TTC549 (cell line): ENCODE measurements around the gene C10orf90.
"Not testable (repeated sequence)": the region's sequence is repeated elsewhere in the genome, so short reads cannot be mapped to it uniquely, and the experiment has no call there.

Experiments used
- FAIRE-seq: peaks from 2 replicates; lab custom pipeline; 2012; peaks lifted over from hg19 to GRCh38; lab: Jason Lieb, UNC

C10orf90 gene

DNA sequence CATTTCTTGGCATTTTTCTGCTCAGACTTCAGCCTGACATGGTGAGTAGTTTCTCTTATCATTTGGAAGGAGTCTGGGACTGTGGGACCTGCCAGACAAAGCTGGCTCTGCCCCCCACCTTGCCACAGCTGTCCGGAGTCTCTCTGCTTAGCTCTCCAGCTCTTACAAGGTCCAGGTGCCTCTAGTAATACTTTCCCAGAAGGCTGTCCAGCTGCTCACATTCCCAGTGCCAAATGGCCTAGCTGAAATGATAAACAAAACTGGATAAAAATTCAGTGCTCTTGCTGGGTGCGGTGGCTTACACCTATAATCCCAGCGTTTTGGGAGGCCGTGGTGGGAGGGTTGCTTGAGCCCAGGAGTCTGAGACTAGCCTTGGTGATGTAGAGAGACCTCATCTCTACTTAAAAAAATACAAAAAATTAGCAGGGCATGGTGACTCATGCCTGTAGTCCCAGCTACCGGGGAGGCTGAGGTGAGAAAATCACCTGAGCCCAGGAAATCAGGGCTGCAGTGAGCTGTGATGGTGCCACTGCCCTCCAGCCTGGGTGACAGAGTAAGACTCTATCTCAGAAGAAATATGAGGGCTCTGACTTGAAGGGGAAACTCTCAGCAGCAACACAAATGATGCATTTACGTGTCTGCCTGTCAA lies 86.8 kb downstream of the C10orf90 start:
- no peak for FAIRE-seq

DNA sequence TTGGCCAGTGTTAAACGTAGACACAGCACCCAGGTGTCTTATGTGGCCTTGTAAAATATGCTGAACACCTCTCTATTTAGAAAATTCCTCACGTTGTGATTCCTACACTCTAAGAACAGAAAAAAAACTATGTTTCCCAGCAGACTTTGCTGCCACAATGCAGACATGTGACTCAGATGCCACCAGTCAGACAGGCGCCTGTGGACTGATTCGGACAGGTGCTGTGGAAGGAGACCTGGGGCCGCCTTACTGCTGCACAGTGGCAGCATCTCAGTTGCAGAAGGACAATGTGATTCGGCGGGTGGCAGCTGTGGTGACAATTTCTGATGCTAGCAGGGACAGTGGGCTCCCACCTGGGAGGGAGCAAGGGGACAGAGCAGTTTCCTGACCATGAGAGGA lies 88.8 kb downstream of the C10orf90 start:
- no peak for FAIRE-seq

DNA sequence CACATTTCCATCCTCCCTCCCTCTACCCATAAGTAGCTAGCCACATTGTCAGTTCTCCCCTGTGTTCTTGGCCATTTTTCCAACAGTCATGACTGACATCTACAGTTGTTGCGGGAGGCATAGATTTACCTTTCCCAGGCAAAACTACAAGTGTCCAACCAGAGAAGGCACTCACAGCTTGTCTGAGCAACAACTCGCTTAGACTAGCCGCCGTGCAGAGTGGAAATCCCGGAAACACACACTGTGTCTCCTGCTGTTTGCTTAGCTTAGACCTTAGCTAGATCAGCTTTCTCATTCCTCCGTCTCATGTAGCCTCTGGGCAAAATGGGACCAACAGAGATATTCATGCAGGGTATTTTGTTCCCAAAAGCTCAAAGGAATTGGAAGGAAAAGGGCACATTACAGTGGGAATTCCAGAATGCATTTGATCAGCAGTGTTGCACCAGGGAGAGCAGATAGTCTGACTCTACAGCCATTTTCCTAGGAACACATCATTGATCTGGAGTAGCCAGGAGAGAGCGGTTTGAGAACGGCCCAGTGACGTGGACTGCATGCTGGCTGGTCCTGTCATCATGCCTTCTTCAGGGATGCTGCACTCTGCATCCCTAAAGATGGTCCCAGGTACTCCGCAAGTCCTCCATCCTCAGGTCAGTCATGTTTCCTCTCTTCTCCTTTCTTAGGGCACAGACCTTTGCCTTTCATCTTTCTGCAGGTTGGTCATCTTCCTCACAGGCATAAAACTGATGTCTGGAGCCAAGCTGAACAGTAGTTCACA lies 89.4 kb downstream of the C10orf90 start:
- FAIRE-seq, result no peak

DNA sequence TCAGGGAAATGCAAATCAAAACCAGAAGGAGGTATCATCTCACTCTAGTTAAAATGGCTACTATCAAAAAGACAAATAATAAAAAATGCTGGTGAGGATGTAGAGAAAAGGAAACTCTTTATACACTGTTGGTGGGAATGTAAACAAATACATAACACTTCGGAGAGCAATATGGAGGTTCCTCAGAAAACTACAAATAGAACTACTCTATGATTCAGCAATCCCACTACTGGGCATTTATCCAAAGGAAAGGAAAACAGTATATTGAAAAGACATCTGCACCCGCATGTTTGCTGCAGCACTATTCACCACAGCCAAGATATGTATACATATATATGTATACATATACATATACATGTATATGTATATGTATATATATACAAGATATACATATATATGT lies 94.2 kb downstream of the C10orf90 start:
- no peak for FAIRE-seq

DNA sequence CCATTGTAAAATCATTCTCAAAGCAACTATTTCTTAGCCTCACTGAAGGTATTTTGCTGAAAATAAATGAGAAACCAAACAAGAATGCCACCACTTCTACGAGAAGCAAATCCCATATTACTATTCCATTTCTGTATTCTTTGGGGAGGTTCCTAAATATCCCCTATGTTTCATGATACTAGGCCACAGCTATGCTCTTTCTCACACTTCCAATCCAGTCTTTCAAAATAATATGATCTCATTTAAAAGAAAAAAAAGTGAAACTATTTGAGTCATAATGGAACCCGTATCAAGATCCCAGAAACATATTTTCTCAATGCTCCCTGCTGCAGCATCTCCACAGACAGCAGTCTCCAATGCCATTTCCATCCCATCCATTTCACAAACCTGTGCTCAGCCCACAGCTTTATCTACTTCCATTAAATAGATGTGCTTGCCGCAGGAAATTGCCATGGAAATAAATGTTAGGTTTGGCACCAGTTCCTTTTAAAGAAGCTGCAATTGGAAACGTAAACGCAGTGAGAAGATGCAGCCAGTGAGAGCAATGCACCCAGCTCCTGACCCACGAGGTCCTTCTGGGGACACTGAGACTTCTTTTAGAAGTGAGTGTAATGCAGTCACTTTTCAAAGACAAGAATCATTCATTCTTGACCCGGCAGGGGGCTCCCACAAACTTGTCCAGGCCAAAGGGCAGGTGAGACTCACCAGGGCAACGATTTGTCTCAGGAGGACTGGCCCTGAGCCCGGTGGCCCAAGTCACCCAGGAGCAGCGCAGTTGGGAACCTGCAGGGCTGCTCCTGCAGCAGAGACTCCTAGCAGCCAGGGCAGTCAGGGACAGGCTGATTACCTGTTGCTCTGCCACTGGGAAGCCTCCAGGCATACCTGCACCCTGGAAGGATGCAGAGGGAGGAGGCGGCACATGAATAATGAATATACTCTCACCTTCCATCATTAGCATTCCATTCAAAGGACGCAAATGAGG lies 99.6 kb downstream of the C10orf90 start:
- no peak for FAIRE-seq

DNA sequence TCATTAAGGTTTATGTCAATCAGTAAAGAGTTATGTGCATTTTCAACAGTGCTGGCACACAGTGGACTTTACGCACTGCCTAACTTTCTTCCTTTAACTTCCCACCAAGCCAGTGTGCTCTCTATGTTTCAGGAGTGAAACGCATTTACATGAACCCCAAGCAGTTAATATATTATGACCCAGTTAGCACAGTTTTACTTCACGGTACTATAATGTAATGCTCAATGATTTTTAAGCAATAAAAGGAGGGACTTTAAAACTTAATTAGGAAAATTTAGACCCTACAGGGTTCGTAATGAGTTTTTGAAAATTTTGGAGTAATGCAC lies 100.3 kb downstream of the C10orf90 start:
- FAIRE-seq, result no peak

DNA sequence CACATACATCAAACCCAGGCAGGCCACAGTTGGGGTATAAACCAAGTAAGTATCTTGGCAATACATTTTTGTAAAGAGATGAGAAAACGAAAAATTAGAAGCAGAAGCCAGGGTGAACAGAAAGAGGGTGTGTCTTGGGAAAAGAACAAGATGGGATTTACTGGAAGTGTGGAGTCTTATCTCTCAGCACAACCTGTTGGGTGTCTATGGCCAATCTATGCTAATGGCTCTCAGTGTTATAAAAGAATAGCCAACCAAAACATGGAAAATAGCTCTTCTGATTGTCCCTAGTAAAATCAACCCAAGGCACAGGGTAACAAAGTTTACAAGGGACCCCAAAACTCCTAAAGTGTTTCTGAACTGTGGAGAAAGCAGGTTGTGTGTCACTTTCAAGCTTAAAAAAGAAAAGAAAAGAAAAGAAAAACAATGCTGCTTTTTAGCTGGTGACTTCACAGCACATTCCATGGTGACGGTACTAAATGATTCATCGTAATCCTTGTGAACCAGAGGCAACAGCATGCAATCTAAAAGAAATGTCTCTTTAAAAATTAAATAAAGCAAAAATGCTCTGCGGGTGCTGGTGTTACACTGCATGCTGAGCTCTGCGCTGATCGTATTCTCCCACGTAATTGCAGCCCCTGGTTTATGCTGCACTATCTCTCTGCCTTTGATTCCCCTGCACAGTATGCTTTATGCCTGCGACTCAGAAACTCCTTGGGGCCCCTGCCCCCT lies 100.8 kb downstream of the C10orf90 start:
- no peak for FAIRE-seq

DNA sequence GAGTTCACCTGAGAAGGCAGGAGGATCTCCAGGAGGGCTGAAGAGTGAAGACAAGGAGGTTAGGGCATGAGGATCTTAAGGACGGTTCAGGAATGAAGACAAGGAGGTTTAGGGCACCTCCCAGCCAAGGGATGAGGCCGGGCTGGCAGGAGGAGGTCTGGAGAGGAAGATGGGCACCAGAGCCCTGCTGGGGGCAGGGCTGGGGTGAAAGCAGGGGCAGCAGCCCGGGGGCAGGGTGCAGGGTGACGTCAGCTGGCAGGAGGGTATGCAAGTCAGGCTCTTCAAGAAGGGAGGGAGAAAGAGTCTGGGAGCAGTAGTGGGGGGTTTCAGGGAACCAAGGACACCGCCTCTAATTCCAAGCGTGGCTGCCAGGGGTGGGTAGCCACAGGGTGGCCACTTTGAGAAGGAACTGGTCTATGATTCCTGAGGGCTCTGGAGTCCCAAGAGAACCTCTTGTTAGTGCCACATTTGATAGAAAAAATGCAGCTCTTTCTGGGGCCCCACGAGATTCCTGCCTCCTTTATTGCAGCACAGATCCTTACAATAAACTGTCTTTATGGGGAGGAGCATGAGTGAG lies 101.6 kb downstream of the C10orf90 start:
- FAIRE-seq, result no peak

DNA sequence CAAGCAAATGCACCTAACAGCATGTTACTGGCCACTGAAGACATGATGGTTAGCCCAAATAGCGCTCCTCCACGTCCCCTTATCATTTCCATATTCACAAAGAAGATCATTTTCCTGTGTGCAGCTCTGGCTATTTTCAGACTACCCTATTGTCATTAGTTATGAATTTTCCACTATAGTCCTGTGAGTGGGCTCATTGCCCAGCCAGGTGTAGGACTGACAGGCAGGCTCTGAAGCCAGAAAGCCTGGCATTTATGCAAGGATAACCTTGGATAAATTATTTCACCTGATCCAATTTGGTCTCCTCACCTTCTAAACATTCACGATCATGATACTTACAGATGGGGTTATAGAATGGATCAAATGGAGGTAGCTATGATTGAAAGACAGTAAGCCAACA lies 104.6 kb downstream of the C10orf90 start:
- FAIRE-seq, result no peak

DNA sequence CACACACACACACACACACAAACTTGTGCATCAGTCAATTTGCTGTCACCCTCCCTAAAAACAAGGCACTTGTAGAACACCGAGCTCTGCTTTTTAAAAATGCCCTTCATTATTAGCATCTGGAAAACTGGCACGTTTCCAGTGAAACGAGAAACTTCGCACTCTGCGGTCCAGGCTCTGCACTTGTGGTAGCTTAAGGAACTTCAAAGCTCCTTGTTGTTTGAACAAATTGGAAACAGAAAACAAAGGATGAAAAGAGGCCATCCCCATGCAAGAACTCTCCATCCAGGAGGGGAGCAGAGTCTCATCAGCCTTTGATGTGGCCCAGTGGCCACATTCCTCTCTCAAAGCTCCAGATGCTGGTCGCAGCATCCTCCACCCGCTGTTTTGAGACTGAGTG lies 105.1 kb downstream of the C10orf90 start:
- FAIRE-seq, result no peak

DNA sequence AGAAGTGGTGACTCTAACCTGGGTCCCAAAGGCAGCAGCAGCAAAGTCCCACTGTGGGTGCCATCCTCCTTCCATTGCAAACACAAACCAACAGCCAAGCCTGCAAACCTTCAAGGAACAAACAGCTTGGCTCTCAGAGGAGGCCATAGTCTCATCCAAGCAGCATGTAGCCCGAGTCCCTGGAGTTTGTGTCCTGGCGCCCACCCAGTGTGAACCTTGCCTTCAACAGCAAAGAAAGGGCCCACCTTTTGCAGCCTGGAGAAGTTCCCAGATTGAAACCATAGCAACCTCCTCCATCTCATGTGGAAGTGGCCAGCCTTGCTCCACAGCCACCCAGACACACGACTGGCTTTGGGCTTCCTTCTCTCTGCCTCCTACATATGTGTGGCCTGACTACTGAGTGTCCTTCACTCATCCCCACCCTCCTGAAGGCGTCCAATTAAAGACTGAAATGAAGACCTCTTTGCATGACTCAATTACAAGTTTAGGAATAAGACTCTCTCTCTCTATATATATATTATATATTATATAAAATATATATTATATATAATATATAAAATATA lies 106.1 kb downstream of the C10orf90 start:
- FAIRE-seq, result no peak

DNA sequence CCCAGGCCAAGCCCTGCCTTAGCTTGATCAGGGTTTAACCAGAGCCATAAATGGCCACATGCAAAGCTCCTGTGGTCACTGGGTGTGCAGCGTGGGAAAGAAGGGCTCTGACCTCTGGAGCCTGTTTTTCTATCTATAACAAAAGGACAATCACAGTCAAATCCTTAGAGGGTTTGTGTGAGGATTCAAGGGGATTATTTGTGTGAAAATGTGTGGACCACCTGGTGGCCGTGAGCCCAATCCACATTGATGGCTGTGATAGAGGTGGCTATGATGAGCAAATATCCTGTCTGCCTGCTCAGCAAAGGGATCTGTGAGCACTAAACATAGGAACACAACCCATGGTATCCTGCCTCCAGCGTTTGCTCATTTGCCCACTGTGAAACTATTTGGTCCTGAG lies 107.1 kb downstream of the C10orf90 start:
- no peak for FAIRE-seq

DNA sequence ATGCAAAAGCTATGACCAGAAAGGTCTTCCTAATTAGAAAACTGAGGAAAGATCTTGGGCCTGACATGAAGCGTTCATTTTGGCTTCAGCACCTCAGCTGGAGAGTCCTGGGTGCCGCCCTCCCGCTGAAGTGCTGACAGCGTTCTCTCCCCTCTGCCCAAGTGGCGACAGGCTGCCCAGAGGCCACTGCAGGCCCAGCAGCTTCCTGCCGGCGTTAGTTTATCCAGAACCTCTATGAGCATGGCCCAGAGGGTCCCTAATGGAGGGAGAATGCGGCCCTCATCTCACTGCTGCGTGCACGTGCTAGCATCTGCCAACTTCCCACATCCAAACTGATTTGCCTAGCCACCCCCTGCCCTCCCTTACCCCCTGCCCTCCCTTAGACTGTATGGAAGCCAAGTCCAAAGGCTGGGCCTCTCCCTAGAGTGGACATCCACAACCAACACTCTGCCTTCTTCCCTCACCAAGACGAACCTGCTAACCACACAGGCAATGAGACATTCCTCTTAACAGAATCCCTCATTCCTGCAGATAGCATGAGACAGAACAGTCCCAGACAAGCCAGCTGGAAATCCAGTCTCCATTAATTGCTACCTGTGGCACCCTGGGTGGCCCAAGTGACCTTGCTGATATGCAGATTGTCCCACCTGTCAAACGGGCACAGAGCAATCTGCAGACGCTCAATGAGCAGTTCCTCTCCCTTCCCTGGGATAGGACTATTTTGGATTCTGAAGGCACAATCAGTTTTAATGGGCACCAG lies 108.4 kb downstream of the C10orf90 start:
- FAIRE-seq, result no peak

DNA sequence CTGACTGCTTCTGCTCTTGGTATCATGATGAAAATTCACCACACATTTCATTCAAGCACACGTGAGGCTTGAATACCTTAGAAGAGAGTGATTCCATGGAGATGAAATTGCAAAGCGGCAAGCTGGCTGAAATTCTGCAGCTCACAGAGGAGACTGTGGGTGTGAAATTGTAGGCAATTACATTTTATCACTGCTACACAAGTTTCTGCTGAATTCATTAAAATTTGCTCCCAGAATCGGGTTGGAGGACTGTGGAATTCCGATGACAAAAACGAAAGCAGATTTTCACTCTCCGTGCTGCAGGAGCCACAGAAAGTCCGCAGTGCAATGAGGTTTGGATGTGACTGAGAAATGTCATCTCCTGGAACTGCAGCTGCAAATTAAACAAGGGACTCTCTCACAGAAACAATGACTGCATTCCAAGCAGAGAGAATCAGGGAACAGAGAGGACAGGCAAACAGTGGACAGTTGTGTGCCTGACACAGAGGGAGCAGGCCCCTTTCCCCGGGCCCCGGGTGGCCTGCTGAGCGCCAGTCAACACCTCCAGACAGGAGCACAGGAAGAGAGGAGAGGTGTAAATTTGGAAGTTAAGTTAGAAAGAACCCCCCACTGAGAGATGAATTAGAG lies 109.1 kb downstream of the C10orf90 start:
- no peak for FAIRE-seq

DNA sequence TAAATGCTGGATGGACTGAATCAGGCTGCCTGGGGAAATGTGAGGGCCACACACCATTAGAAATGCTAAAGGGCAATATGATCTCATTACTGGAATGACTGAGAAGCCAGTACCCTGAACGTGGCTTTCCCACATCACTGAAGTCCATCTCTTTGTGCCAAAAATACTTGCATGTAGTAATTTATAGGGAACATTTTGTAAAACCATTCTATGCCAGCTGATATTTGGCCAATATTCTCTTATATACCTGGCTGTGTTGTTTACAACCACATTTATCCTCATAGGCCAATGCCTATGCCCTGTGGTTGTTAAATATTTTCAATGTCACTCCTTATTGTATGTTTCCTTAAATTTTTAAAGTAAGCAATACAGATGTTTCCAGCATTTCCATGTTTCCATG lies 111.6 kb downstream of the C10orf90 start:
- no peak for FAIRE-seq

DNA sequence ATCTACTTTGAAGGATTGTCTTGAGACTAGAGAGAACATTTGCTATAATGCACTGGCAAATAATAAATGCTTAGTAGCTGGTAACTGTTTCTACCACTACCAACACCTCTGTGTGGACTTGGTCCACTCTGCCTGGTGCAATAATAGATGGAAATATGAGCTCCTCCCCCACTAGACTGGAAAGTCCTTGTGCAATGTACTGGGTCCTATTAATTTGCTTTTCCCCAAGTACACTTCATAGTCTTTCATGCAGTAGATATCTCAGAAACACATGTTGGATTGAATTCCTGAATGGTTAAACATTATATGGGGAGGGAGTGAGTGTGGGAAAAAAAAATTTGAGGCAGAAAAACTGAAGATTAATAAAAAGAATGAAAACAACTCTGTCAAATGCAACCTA lies 119.3 kb downstream of the C10orf90 start:
- FAIRE-seq, result no peak

DNA sequence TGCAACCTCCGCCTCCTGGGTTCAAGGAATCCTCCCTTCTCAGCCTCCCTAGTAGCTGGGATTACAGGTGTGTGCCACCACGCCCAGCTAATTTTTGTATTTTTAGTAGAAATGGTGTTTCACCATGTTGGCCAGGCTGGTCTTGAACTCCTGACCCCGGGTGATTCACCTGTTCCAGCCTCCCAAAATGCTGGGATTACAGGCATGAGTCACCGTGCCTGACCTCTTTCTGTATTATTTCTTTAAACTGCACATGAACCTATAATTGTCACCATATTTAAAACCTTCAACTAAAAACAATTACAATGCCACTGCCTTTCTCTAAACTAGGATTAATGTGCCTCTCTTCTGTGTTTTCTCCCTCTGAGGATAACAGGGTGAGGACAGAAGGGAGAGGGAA lies 119.9 kb downstream of the C10orf90 start:
- FAIRE-seq, result not testable (repeated sequence)

DNA sequence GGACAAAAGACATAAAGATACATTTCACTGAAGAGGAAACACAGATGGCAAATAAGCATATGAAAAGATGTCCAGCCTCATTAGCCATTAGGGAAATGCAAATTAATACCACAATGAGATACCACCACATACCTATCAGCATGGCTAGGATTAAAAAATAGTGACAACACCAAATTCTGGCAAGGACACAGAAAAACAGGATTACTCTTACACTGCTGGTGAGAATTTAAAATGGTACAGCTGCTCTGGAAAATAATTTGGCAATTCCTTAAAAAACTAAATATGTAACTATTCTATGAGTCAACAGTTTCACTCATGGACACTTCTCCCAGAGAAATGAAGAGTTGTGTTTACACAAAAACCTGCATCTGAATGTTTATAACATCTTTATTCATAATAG lies 121.1 kb downstream of the C10orf90 start:
- no peak for FAIRE-seq

DNA sequence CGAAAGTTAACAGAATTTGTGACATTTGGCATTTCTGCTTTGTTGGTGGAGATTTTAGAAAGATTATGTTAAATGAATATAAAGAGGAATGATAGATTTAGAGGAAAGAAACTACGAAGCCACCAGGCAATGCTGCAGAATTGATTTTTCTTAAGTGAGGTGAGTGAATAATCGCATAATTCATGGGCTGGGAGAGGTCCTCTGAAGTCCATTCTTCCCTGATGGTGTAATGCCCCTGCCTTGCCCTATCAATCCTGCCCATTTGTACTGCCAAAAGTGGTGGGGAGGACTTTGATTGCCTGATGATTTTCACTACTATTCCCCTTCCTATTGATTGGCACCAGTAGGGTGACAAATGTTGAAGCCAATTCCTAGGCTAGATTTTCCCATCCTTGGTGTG lies 125.9 kb downstream of the C10orf90 start:
- FAIRE-seq, result no peak

DNA sequence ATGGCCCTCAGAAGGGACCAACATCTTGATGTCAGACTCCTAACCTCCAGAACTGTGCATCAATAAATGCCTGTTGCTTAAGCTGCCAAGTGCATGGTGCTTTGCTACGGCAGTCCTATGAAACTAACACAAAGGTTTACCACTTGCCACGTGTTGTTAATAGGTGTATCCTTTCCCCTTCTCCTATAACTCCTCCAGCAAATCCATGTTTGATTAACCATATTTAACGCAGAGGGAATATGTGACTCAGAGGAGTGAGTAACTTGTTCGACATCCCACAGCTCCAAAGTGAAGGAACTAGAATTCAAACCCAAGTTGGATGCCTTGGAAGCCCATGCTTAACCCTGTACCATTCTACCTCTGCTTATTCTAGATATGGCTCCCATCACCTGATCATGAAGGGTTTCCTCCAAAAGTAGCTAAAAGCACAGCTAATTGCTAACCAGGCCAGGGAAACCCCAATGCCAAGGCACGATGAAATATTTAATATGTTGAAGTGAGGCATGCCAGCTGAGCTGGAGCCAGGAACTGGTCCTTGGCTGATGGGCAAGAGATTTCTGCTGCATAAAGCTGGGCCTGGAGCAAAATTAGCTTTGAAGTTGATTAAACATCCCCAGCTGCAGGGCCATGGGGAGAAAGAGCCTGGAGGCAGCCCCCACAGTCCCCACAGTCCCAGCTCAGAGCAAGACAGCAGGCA lies 131.9 kb downstream of the C10orf90 start:
- no peak for FAIRE-seq
